GM12873 (cell line): ENCODE data around the gene TAF3.

Source experiments
- CTCF ChIP-seq: IDR thresholded peaks from 2 replicates; pipeline ENCODE4 v1.5.1; 2012; ENCODE audit warnings: low read depth, mild to moderate bottlenecking, moderate library complexity, low read length, control low read depth; ENCODE audit not compliant: insufficient read depth; ENCODE audit errors: missing control alignments

Gene TAF3

GRCh38 chr10:8034466-8035005 is 216.2 kb downstream of the TAF3 start:
- TF ChIP-seq CTCF = no peak

- no peak for TF ChIP-seq CTCF
These were observed 216.8 kb downstream of the TAF3 start for GRCh38 chr10:8035006-8035640.

- TF ChIP-seq CTCF = no peak
These were observed 217.6 kb downstream of the TAF3 start for GRCh38 chr10:8035641-8036470.

- TF ChIP-seq CTCF = no peak
These were observed 218.3 kb downstream of the TAF3 start for GRCh38 chr10:8036506-8037198.

- no peak for TF ChIP-seq CTCF
These were observed 219.0 kb downstream of the TAF3 start for GRCh38 chr10:8037199-8037801.

GRCh38 chr10:8037941-8038894 is 219.9 kb downstream of the TAF3 start:
- TF ChIP-seq CTCF = no peak
